ENCODE measurements around the gene TDP1. TPM values are rescaled to one million over a fixed set of nuclear protein-coding genes. Genes with fewer than 3 reads are reported as not detected.

Gene TDP1
- total and polyA plus RNA-seq, 4 donors: 3.3 to 10.6 (median 4.2) TPM

- no peak overlapping the region for H3K27ac ChIP-seq (ENCODE audit: low read depth in 1 of 2, low read length in 2 of 2)
- H3K9ac ChIP-seq (ENCODE audit: low read depth in 1 of 2, low read length in 2 of 2): no peak overlapping the region
- H3K9me3 ChIP-seq (ENCODE audit: control insufficient read depth in 4 of 4, low read length in 3 of 4): no peaks in the 10 kb centered on the region
- WGBS: 97% methylated on average over 9 of the region's 9 CpGs
- DNase-seq (ENCODE audit: low spot score): no peak
- H3K4me3 ChIP-seq (ENCODE audit: low read depth in 1 of 3, low read length in 3 of 3): no peak overlapping the region
- H3K27me3 ChIP-seq (ENCODE audit: control insufficient read depth in 4 of 4, insufficient read depth in 4 of 4, low read length in 3 of 4): no peaks in the 10 kb centered on the region
- H3K4me1 ChIP-seq (ENCODE audit: control insufficient read depth in 4 of 4, insufficient read depth in 4 of 4, low read length in 3 of 4): peaks cover 0 to 15% (median 11%) of the 10 kb centered on the region in 4 donors
- H3K36me3 ChIP-seq (ENCODE audit: control insufficient read depth in 4 of 4, insufficient read depth in 3 of 4, low read depth in 1 of 4, low read length in 3 of 4): no peaks in the 10 kb centered on the region
- no peak for TF ChIP-seq CTCF (IDR thresholded peaks at IDR 0.05; ENCODE audit: low read depth, low read length, missing input control)
- TF ChIP-seq FOXA1 (IDR thresholded peaks at IDR 0.05): no peak
- no peak for TF ChIP-seq FOXA2 (IDR thresholded peaks at IDR 0.05)
- no peak for TF ChIP-seq JUND (IDR thresholded peaks at IDR 0.05)
- no peak for TF ChIP-seq GABPA (IDR thresholded peaks at IDR 0.05 in 1 of 2, conservative IDR thresholded peaks at IDR 0.05 in 1 of 2)
- no peak for TF ChIP-seq MAX (IDR thresholded peaks at IDR 0.05)
- no peak for TF ChIP-seq EGR1 (IDR thresholded peaks at IDR 0.05; ENCODE audit: low read depth in 2 of 2)
- TF ChIP-seq ZBTB33 (IDR thresholded peaks at IDR 0.05): no peak
- no peak for TF ChIP-seq HNF4A (conservative IDR thresholded peaks at IDR 0.05)
- TF ChIP-seq TAF1 (conservative IDR thresholded peaks at IDR 0.05): no peak
- TF ChIP-seq RXRA (IDR thresholded peaks at IDR 0.05): no peak
- no peak for TF ChIP-seq HNF4G (IDR thresholded peaks at IDR 0.05)
These were observed 46.1 kb upstream of the TDP1 start for GRCh38 chr14:89909586-89909985.

- peaks cover 0 to 22% (median 14%) of the 10 kb centered on the region in 4 donors for H3K4me1 ChIP-seq (ENCODE audit: control insufficient read depth in 4 of 4, insufficient read depth in 4 of 4, low read length in 3 of 4)
- H3K9me3 ChIP-seq (ENCODE audit: control insufficient read depth in 4 of 4, low read length in 3 of 4): no peaks in the 10 kb centered on the region
- DNase-seq (ENCODE audit: low spot score): no peak
- no peak for TF ChIP-seq YY1 (IDR thresholded peaks at IDR 0.05)
- no peak for TF ChIP-seq REST (IDR thresholded peaks at IDR 0.05)
- peak; percentile 27 for TF ChIP-seq HNF4G (IDR thresholded peaks at IDR 0.05)
- H3K27me3 ChIP-seq (ENCODE audit: control insufficient read depth in 4 of 4, insufficient read depth in 4 of 4, low read length in 3 of 4): no peaks in the 10 kb centered on the region
- 28% methylated on average over 5 of the region's 5 CpGs for WGBS
- H3K4me3 ChIP-seq (ENCODE audit: low read depth in 1 of 3, low read length in 3 of 3): peak overlapping the region in 1 of 3 donors; percentile 35
- peak overlapping the region in 1 of 2 donors; percentile 67 for H3K9ac ChIP-seq (ENCODE audit: low read depth in 1 of 2, low read length in 2 of 2)
- H3K27ac ChIP-seq (ENCODE audit: low read depth in 1 of 2, low read length in 2 of 2): peak overlapping the region; percentile 49 to 74
- H3K36me3 ChIP-seq (ENCODE audit: control insufficient read depth in 4 of 4, insufficient read depth in 3 of 4, low read depth in 1 of 4, low read length in 3 of 4): no peaks in the 10 kb centered on the region
These were observed 45.1 kb upstream of the TDP1 start for GRCh38 chr14:89910691-89911009.
